Erythroblast (primary cell): ENCODE measurements around the gene RBBP4.
"Not testable (repeated sequence)": the region's sequence is repeated elsewhere in the genome, so short reads cannot be mapped to it uniquely, and the experiment has no call there.

Source experiments
- GATA1 ChIP-seq: IDR thresholded peaks from 2 replicates; pipeline ENCODE4 v1.6.1; 2011; ENCODE audit warnings: low read depth, mild to moderate bottlenecking, control low read depth, low read length, moderate library complexity
- POLR2A ChIP-seq: IDR thresholded peaks from 2 replicates; pipeline ENCODE4 v1.6.1; 2011; ENCODE audit warnings: mild to moderate bottlenecking, low read length

GRCh38 chr1:32711221-32711620 is 60.2 kb downstream of the RBBP4 start:
- TF ChIP-seq POLR2A, GATA1: not testable (repeated sequence)
